HG03439 (cell line): ENCODE results near the gene ZBTB7A.

Experiments
- ATAC-seq: cut with Tn5 transposase; IDR thresholded peaks from one replicate; pipeline ENCODE4 v1.9.1; 2021; ENCODE audit warnings: mild to moderate bottlenecking, moderate library complexity; ENCODE audit not compliant: unreplicated experiment

ZBTB7A gene

GRCh38 chr19:4038661-4039423 is 27.9 kb downstream of the ZBTB7A start:
- no peak for ATAC-seq

- no peak for ATAC-seq
These were observed 28.6 kb downstream of the ZBTB7A start for GRCh38 chr19:4038057-4038456.

GRCh38 chr19:4037301-4037949 is 29.3 kb downstream of the ZBTB7A start:
- no peak for ATAC-seq

GRCh38 chr19:4036576-4037300 is 30.0 kb downstream of the ZBTB7A start:
- ATAC-seq = no peak

GRCh38 chr19:4035582-4035981 is 31.1 kb downstream of the ZBTB7A start:
- ATAC-seq = no peak

GRCh38 chr19:4035018-4035566 is 31.6 kb downstream of the ZBTB7A start:
- ATAC-seq = no peak

GRCh38 chr19:4034048-4035017 is 32.4 kb downstream of the ZBTB7A start:
- no peak for ATAC-seq

GRCh38 chr19:4033028-4033956 is 33.4 kb downstream of the ZBTB7A start:
- no peak for ATAC-seq

GRCh38 chr19:4032436-4032835 is 34.3 kb downstream of the ZBTB7A start:
- ATAC-seq = no peak

- no peak for ATAC-seq
These were observed 35.3 kb downstream of the ZBTB7A start for GRCh38 chr19:4031420-4031819.

- no peak for ATAC-seq
These were observed 35.7 kb downstream of the ZBTB7A start for GRCh38 chr19:4030981-4031380.

- no peak for ATAC-seq
These were observed 36.1 kb downstream of the ZBTB7A start for GRCh38 chr19:4030552-4030951.

- no peak for ATAC-seq
These were observed 37.5 kb downstream of the ZBTB7A start for GRCh38 chr19:4029247-4029614.

- no peak for ATAC-seq
These were observed 38.1 kb downstream of the ZBTB7A start for GRCh38 chr19:4028334-4029246.

GRCh38 chr19:4027146-4027545 is 39.6 kb downstream of the ZBTB7A start:
- no peak for ATAC-seq

- no peak for ATAC-seq
These were observed 41.4 kb downstream of the ZBTB7A start for GRCh38 chr19:4025317-4025716.

GRCh38 chr19:4023600-4024398 is 42.9 kb downstream of the ZBTB7A start:
- ATAC-seq = no peak

- no peak for ATAC-seq
These were observed 47.1 kb downstream of the ZBTB7A start for GRCh38 chr19:4019578-4019977.
